Stimulated activated CD8-positive, alpha-beta memory T cell treated with anti-CD3 and anti-CD28 coated beads, Interleukin-7, amount 100 ng/mL, for 4 hours (primary cell): ENCODE data around the gene CCDC195.
"Not testable (repeated sequence)": the region's sequence is repeated elsewhere in the genome, so short reads cannot be mapped to it uniquely, and the experiment has no call there.

ENCODE experiments used
- DNase-seq, 2 donors: peaks; one replicate each; pipeline ENCODE4 v3.0.0-alpha.2; 2020; ENCODE audit warnings: low read depth in 2 of 2

CCDC195 gene

DNA sequence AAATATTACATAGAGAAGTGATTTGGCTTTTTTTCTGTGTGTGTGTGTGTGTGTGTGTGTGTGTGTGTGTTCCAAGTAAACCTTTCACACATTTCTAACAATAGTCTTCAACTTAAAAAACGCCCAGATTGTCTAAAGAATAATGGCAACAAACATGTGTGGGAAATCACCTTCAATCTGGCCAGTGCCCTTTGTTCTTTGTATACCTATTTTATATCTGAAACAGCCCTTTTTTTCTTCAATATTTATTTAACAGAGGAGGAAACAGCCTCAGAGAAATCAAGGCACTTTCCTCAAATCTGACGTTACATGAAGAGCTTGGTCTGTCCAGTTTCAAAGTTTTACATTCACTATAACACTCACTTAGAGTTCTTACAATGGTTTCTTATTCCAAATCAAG, 25.3 kb downstream of the CCDC195 start:
- DNase-seq = no peak

DNA sequence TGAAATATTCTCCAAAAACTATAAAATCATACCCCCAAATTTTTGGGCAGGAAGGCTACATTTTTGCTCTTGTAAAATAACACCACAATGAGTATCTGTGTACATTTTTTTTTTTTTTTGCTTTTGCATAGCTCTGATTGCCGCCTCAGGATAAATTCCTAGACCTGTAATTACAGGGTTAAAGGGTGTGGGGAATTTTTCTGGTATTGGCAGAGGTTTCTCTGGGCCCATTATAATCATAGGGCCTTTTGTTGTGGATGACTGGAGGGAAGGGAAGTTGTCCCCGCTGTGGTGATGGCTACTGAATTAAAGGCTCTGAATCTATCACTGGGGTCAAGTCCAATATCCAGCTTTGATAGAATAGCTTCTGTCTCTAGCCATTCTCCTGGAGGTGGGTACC, 26.6 kb downstream of the CCDC195 start:
- DNase-seq = no peak

DNA sequence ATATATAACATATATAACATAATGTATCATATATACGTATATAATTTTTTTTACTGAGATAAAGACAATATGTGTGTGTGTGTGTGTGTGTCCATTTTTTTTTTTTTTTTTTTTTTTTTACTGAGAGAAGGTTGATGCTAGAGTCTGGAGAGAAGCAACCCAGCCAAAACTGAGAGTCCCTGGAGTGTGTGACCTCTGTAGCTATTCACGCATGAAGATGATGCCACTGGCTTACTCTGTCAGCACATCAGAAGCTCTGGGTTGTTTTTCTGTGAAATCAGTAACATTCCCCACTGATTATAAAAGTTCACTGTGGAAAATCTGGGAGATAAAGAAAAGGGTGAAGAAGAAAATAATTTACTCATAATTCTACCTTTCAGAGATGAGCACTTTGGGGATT, 27.2 kb downstream of the CCDC195 start:
- no peak for DNase-seq

DNA sequence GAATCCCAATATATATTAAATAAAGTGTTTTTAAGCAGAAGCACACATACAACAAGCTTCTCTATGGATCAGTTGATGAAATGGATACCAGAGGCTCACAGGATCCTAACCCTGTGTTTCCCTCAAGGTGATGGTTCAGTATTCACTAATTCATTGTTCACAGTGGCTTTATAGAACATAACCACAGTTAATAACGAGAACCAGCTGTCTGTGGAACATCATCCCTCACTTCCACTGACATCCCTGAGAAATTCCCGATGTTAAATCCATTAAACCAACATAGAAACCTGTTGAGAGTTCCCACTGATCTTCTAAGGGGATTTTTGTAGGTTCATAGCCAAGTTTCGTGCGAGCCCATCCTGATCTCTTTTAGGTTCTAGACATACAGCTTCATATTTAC, 29.0 kb downstream of the CCDC195 start:
- no peak for DNase-seq

DNA sequence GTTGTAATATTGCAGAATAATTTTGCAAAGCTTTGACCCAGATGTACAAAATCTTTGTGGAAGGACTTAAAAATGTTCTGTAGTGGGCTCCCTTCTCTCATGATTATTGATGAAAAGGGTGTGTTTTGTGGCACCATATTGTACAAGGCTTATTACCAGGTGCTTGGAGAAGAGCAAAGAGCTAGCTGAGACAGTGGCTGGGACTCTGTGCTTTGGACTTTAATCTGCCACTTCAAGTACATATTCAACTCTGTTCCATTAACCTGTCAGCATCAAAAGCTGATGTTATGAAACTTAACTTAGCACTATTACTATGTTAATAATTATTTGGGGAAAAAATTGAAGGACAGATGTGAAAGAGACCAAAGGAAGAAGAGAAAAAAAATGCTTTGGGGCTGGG, 31.0 kb downstream of the CCDC195 start:
- DNase-seq = no peak

DNA sequence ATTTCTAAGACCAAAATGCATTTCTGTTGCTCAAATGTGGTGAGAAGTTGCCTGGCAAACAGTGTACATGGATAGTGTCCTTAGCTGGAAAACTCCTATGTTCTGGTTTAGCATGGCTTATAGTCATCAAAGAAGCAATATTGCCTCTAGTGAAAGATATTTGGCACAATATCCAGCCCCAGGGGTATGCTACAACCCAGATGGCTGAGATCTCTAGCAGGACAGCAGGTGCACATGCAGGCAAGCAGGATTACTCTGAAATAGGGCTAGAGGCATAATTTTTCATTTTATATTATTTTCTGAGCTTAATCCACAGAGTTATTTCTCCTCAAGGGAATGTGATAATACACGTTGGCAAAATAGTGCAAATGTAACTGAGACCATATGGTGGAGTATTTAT, 34.0 kb downstream of the CCDC195 start:
- DNase-seq = no peak

DNA sequence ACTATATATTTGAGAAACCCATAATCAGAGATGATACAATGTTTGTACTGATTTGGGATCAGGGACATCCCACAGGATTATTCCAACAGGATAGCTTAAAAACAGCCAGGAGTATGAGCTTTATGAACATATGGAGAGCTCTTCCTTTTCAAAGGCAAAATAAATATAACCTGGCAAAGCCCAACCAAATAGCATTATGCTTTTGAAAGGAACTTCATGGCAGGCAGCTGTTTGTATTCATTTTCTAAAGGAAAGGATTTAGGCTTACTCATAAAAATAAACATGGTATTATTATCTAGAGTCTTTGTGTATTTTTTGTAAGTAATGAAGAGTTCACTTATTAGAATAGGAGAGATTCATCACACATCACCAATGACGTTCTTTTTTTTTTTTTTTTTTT, 44.4 kb downstream of the CCDC195 start:
- no peak for DNase-seq

DNA sequence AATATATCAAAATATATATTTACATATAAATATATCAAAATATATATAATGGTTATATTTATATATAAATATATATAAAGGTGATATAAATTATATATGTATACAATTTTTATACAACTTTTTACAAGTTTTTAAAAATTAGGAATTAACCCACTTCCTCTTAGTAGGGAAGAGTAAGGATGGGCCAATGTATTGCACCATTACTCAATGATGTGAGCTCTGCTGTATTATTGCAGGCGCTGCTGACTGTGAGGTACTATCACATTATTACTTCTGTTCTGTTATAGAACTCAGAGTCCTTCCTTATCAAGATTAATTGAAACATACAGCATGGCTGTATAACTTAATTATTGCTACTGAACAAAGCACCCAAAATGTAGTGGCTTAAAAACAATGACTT, 46.0 kb downstream of the CCDC195 start:
- DNase-seq = no peak

DNA sequence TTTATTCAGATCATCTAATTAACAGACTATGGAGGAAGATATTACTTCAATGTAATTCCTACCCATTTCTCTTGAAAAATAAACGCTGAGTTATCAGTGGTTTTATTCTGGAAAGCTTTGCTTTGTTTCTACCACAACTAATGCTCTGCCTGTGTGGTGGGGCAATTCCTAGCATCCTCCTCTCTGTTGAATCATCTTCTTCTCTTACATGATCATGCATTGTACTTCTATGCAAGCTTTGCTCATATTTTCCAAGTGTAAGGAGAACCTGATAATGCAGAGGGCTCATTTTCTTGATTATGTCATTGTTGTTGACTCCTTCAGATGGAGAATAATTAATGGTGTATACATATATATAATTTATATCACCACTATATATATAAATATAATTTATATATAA, 46.7 kb downstream of the CCDC195 start:
- no peak for DNase-seq

DNA sequence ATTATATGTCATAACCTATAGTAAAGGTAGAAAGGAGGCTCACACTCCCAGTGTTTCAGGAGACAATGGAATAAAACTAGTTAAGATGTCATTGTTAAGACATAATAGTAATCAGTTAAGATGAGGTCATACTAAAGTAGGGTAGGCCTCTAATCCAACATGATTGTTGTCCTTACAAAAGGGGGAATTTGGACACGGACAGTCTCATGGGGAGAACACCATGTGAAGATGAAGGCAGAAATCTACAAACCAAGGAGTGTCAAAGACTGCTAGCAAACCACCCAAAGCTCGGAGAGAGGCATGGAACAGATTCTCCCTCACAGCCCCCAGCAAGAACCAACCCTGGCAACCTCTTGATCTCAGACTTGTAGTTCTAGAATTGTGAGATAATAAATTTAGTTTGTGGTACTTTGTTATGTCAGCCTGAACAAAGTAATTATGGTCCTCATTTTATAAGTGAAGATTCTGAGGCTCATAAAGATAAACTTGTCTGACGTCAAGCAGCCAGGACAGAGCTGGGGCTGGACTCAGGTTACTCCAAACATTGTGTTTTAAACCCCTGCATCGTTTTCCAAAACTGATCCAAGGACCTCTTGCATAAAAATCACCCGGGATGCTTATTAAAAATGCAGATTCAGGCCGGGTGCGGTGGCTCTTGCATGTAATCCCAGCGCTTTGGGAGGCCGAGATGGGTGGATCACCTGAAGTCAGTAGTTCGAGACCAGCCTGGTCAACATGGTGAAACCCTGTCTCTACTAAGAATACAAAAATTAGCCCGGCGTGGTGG, 47.8 kb downstream of the CCDC195 start:
- DNase-seq = no peak

DNA sequence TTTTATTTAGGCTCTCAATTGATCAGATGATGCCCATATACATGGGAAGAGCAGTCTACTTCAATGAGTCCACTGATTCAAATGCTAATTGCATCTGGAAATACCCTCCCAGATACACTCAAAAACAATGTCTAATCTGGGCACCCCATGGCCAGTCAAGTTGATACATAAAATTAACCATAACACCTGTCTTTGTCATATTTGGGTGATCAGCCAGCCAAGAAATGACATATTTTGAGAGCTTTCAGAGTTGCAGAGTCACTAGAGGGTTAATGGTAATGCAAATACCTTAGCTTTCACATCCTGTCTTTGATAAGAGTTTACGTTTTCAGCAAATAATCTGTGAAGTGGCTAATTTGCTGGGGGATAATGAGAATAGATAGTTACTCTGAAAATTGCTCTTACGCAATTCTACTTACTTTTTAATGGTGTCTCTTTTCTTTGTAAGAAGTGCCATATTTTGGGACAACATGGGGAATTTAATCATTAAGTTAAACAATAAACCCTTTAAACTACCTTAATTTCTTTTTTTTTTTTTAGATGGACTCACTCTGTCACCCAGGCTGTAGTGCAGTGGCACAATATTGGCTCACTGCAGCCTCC, 49.1 kb downstream of the CCDC195 start:
- no peak for DNase-seq

DNA sequence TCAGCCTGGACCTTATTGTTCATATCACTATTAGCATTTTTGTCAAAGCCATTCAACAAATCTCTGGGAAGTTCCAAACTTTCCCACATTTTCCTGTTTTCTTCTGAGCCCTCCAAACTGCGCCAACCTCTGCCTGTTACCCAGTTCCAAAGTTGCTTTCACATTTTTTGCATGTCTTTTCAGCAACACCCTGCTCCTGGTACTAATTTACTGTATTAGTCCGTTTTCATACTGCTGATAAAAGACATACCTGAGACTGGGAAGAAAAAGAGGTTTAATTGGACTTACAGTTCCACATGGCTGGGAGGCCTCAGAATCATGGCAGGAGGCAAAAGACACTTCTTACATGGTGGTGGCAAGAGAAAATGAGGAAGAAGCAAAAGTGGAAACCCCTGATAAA, 52.8 kb downstream of the CCDC195 start:
- DNase-seq = not testable (repeated sequence)

DNA sequence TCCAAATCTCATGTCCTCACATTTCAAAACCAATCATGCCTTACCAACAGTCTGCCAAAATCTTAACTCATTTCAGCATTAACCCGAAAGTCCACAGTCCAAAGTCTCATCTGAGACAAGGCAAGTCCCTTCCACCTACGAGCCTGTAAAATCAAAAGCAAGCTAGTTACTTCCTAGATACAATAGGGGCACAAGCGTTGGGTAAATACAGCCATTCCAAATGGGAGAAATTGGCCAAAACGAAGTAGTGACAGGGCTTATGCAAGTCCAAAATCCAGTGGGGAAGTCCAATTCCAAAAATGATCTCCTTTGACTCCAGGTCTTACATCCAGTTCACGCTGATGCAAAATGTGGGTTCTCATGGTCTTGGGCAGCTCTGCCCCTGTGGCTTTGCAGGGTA, 54.5 kb downstream of the CCDC195 start:
- not testable (repeated sequence) for DNase-seq

DNA sequence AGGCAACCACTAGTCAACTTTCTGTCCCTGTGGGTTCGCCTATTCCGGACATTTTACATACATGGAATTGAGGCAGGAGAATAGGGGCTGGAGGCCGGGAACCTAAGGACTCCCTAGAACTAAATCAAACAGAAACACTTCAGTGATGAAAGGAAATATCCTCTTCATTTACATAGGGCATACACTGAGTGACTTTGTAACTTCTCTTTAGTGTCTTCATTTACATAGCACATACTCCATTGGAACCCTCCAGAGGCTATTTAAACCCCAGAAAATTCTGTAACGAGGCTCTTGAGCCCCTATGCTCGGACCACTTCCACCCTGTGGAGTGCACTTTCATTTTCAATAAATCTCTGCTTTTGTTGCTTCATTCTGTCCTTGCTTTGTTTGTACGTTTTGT, 56.5 kb downstream of the CCDC195 start:
- DNase-seq = no peak

DNA sequence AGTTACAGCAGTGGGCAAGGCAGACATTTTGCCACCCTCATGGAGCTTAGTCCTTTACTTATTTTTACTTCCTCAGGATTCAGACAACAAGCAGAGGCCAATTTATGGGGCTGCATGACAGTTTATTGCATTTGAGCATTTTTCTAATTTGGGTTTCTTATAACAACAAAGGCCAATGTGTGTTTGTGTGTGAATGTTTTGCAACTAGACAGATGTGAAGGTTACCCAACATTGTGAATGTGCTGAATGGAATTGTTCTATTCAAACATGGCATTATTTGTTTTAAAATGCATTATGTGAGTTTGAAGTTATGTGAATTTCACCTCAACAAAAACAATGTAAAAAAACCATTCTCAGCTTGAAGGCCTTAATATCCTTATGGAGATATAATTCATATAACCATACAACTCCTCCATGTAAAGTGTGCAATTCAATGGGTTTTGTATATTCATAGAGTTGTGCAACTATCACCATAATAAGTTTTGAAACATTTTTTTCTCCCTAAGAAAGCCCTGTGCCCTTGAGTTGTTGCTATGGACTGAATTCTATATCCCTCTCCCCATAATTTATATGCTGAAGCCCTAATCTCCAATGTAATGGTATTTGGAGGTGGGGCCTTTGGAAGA, 57.3 kb downstream of the CCDC195 start:
- DNase-seq = no peak

DNA sequence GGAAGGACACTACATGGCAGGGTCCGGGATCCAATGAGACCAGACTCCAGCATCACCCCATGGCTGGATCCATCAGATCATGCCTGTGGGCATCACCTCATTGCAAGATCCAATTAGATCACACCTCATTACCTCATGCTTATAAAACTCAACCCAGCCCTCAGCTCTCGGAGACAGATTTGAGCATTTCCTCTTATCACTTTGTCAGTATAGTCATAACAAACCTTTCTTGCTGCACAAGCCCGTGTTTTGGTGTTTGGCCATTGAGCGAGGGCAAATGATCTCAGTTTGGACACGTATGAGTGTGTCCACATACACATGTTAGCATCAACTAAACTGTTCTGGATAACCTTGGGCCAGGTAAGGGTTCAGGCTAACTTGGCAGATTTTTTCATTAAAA, 58.8 kb downstream of the CCDC195 start:
- DNase-seq = no peak

DNA sequence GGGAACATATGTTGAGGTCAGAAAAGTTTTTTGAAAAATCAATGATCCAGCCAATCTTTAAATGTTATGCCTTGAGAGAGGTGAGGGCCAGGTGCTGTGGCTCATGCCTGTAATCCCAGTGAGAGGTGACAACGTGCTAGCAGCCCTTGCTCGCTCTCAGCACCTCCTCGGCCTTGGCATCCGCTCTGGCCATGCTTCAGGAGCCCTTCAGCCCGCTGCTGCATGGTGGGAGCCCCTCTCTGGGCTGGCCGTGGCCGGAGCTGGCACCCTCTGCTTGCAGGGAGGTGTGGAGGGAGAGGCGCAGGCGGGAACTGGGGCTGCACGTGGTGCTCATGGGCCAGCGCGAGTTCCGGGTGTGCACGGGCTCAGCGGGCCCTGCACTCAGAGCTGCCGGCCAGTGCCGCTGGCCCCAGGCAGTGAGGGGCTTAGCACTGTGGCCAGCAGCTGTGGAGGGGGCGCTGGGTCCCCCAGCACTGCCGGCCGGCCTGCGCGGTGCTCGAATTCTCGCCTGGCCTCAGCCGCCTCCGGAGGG, 61.1 kb downstream of the CCDC195 start:
- no peak for DNase-seq
